ENCODE measurements around the gene NHSL2.

Gene NHSL2

GRCh38 chrX:72071213-72071612, 160.6 kb downstream of the NHSL2 start:
- DNase-seq (ENCODE audit: low read depth, low spot score) = no peak

- DNase-seq (ENCODE audit: low read depth, low spot score) = no peak
Observed at GRCh38 chrX:72073633-72074032, 163.0 kb downstream of the NHSL2 start.

GRCh38 chrX:72078411-72078810, 167.8 kb downstream of the NHSL2 start:
- DNase-seq (ENCODE audit: low read depth, low spot score) = no peak

- DNase-seq (ENCODE audit: low read depth, low spot score) = peak; percentile 77
Observed at GRCh38 chrX:72079607-72080006, 169.0 kb downstream of the NHSL2 start.

GRCh38 chrX:72080150-72080549, 169.5 kb downstream of the NHSL2 start:
- DNase-seq (ENCODE audit: low read depth, low spot score) = no peak

- no peak for DNase-seq (ENCODE audit: low read depth, low spot score)
Observed at GRCh38 chrX:72080800-72081199, 170.2 kb downstream of the NHSL2 start.

- peak; percentile 91 for DNase-seq (ENCODE audit: low read depth, low spot score)
Observed at GRCh38 chrX:72081605-72082320, 171.1 kb downstream of the NHSL2 start.

- no peak for DNase-seq (ENCODE audit: low read depth, low spot score)
Observed at GRCh38 chrX:72083291-72083690, 172.6 kb downstream of the NHSL2 start.

- DNase-seq (ENCODE audit: low read depth, low spot score) = no peak
Observed at GRCh38 chrX:72084114-72084513, 173.5 kb downstream of the NHSL2 start.

GRCh38 chrX:72086995-72087394, 176.3 kb downstream of the NHSL2 start:
- no peak for DNase-seq (ENCODE audit: low read depth, low spot score)

GRCh38 chrX:72088761-72089160, 178.1 kb downstream of the NHSL2 start:
- DNase-seq (ENCODE audit: low read depth, low spot score) = no peak

GRCh38 chrX:72089254-72089653, 178.6 kb downstream of the NHSL2 start:
- DNase-seq (ENCODE audit: low read depth, low spot score) = no peak

GRCh38 chrX:72094894-72095293, 184.2 kb downstream of the NHSL2 start:
- peak; percentile 44 for DNase-seq (ENCODE audit: low read depth, low spot score)

GRCh38 chrX:72095370-72095769, 184.7 kb downstream of the NHSL2 start:
- DNase-seq (ENCODE audit: low read depth, low spot score) = no peak

GRCh38 chrX:72097098-72097497, 186.5 kb downstream of the NHSL2 start:
- no peak for DNase-seq (ENCODE audit: low read depth, low spot score)

- no peak for DNase-seq (ENCODE audit: low read depth, low spot score)
Observed at GRCh38 chrX:72100051-72100755, 189.6 kb downstream of the NHSL2 start.

GRCh38 chrX:72100824-72101351, 190.2 kb downstream of the NHSL2 start:
- no peak for DNase-seq (ENCODE audit: low read depth, low spot score)

- peak; percentile 82 for DNase-seq (ENCODE audit: low read depth, low spot score)
Observed at GRCh38 chrX:72101597-72102037, 191.0 kb downstream of the NHSL2 start.

GRCh38 chrX:72102126-72102525, 191.5 kb downstream of the NHSL2 start:
- no peak for DNase-seq (ENCODE audit: low read depth, low spot score)

- no peak for DNase-seq (ENCODE audit: low read depth, low spot score)
Observed at GRCh38 chrX:72102760-72103159, 192.1 kb downstream of the NHSL2 start.

- DNase-seq (ENCODE audit: low read depth, low spot score) = no peak
Observed at GRCh38 chrX:72105436-72105835, 194.8 kb downstream of the NHSL2 start.

- DNase-seq (ENCODE audit: low read depth, low spot score) = peak; percentile 76
Observed at GRCh38 chrX:72107320-72107719, 196.7 kb downstream of the NHSL2 start.

Measured in ELF-1 (cell line).